ENCODE measurements around the gene GPR171.

Gene GPR171

GRCh38 chr3:151197228-151197627 lies 5.8 kb downstream of the GPR171 start:
- TF ChIP-seq EP300 (IDR thresholded peaks at IDR 0.05; ENCODE audit: borderline replicate concordance) (no peak), EGR1 (IDR thresholded peaks at IDR 0.05) (no peak), CREB1 (IDR thresholded peaks at IDR 0.05; ENCODE audit: low read depth) (no peak), MAX (IDR thresholded peaks at IDR 0.05) (no peak), CEBPB (IDR thresholded peaks at IDR 0.05) (no peak), USF1 (IDR thresholded peaks at IDR 0.05) (no peak), TEAD4 (IDR thresholded peaks at IDR 0.05) (no peak)

- no peak for TF ChIP-seq TEAD4 (IDR thresholded peaks at IDR 0.05)
- no peak for TF ChIP-seq CEBPB (IDR thresholded peaks at IDR 0.05)
- no peak for TF ChIP-seq CREB1 (IDR thresholded peaks at IDR 0.05; ENCODE audit: low read depth)
- TF ChIP-seq TAF1 (IDR thresholded peaks at IDR 0.05; ENCODE audit: low read depth) = no peak
- no peak for TF ChIP-seq USF1 (IDR thresholded peaks at IDR 0.05)
- no peak for TF ChIP-seq MAX (IDR thresholded peaks at IDR 0.05)
- TF ChIP-seq EGR1 (IDR thresholded peaks at IDR 0.05) = no peak
These were observed 6.6 kb downstream of the GPR171 start for GRCh38 chr3:151196434-151196833.

GRCh38 chr3:151195826-151196225 lies 7.2 kb downstream of the GPR171 start:
- no peak for TF ChIP-seq RAD21 (IDR thresholded peaks at IDR 0.05; ENCODE audit: low read depth)
- TF ChIP-seq MAX (IDR thresholded peaks at IDR 0.05) = no peak
- no peak for TF ChIP-seq EP300 (IDR thresholded peaks at IDR 0.05; ENCODE audit: borderline replicate concordance)

- TF ChIP-seq TCF12 (IDR thresholded peaks at IDR 0.05; ENCODE audit: low read depth) = no peak
- TF ChIP-seq EGR1 (IDR thresholded peaks at IDR 0.05) = no peak
- TF ChIP-seq TEAD4 (IDR thresholded peaks at IDR 0.05) = no peak
- no peak for TF ChIP-seq YY1 (IDR thresholded peaks at IDR 0.05; ENCODE audit: low read depth)
- TF ChIP-seq CEBPB (IDR thresholded peaks at IDR 0.05) = no peak
- no peak for TF ChIP-seq REST (IDR thresholded peaks at IDR 0.05; ENCODE audit: low read depth)
- no peak for TF ChIP-seq ZBTB7A (IDR thresholded peaks at IDR 0.05; ENCODE audit: low read depth)
- no peak for TF ChIP-seq MAX (IDR thresholded peaks at IDR 0.05)
- no peak for TF ChIP-seq RAD21 (IDR thresholded peaks at IDR 0.05; ENCODE audit: low read depth)
- no peak for TF ChIP-seq EP300 (IDR thresholded peaks at IDR 0.05; ENCODE audit: borderline replicate concordance)
- no peak for TF ChIP-seq USF1 (IDR thresholded peaks at IDR 0.05)
- TF ChIP-seq FOXM1 (IDR thresholded peaks at IDR 0.05; ENCODE audit: borderline replicate concordance, low read depth) = no peak
- no peak for TF ChIP-seq CREB1 (IDR thresholded peaks at IDR 0.05; ENCODE audit: low read depth)
These were observed 10.5 kb downstream of the GPR171 start for GRCh38 chr3:151192545-151192944.

- TF ChIP-seq YY1 (IDR thresholded peaks at IDR 0.05; ENCODE audit: low read depth) (no peak), CREB1 (IDR thresholded peaks at IDR 0.05; ENCODE audit: low read depth) (no peak), REST (IDR thresholded peaks at IDR 0.05; ENCODE audit: low read depth) (no peak), TCF12 (IDR thresholded peaks at IDR 0.05; ENCODE audit: low read depth) (no peak), RAD21 (IDR thresholded peaks at IDR 0.05; ENCODE audit: low read depth) (no peak), ZBTB7A (IDR thresholded peaks at IDR 0.05; ENCODE audit: low read depth) (no peak), FOXM1 (IDR thresholded peaks at IDR 0.05; ENCODE audit: borderline replicate concordance, low read depth) (no peak), EP300 (IDR thresholded peaks at IDR 0.05; ENCODE audit: borderline replicate concordance) (no peak), NFIC (IDR thresholded peaks at IDR 0.05) (no peak), TEAD4 (IDR thresholded peaks at IDR 0.05) (no peak), CEBPB (IDR thresholded peaks at IDR 0.05) (no peak), MAX (IDR thresholded peaks at IDR 0.05) (no peak)
These were observed 11.9 kb downstream of the GPR171 start for GRCh38 chr3:151191095-151191494.

Data from Ishikawa (cell line).